BJ (cell line): ENCODE results near the gene CACNA1C. TPM values are rescaled to one million over a fixed set of nuclear protein-coding genes. Genes with fewer than 3 reads are reported as not detected.

ENCODE experiments used
- CTCF ChIA-PET: fragments of 350-600 bp; formaldehyde crosslinking; extraction: SDS; loops from one replicate; lab custom pipeline; 2021; ENCODE audit warnings: antibody characterized with exemption, inconsistent platforms; lab: Yijun Ruan, JAX
- POLR2A ChIA-PET: fragments of 300-600 bp; sonication (Branson Sonifier 250); formaldehyde crosslinking; extraction: SDS; loops from one replicate; lab custom pipeline; 2021; ENCODE audit warnings: antibody characterized with exemption; lab: Charles Lee
- DNase-seq: peaks from one replicate; pipeline ENCODE4 v3.0.0-alpha.2; 2011; ENCODE audit warnings: low read depth
- H3K27me3 ChIP-seq: 2 replicates; pipeline ENCODE4 v1.6.0; 2011; ENCODE audit warnings: low read length; ENCODE audit not compliant: control insufficient read depth, insufficient read depth
- H3K36me3 ChIP-seq: 2 replicates; pipeline ENCODE4 v1.5.1; 2011; ENCODE audit warnings: low read length; ENCODE audit not compliant: control insufficient read depth, insufficient read depth
- H3K4me3 ChIP-seq: 2 replicates; pipeline ENCODE4 v1.5.1; 2011; ENCODE audit warnings: low read depth, mild to moderate bottlenecking, control low read depth, low read length
- CTCF ChIP-seq: IDR thresholded peaks from 2 replicates; pipeline ENCODE4 v1.5.1; 2011; ENCODE audit warnings: low read depth, mild to moderate bottlenecking, control low read depth, inconsistent platforms, low read length, moderate library complexity; ENCODE audit not compliant: insufficient read depth
- polyA plus RNA-seq: library from polyadenylated mRNA; depleted of rRNA; stranded (reverse); fragments of >200 nt; gene quantifications from 2 replicates; pipeline ENCODE4 v1.2.3, GENCODE V29; 2011

CACNA1C gene
- polyA plus RNA-seq, 1 experiment = 14.7 TPM

DNA sequence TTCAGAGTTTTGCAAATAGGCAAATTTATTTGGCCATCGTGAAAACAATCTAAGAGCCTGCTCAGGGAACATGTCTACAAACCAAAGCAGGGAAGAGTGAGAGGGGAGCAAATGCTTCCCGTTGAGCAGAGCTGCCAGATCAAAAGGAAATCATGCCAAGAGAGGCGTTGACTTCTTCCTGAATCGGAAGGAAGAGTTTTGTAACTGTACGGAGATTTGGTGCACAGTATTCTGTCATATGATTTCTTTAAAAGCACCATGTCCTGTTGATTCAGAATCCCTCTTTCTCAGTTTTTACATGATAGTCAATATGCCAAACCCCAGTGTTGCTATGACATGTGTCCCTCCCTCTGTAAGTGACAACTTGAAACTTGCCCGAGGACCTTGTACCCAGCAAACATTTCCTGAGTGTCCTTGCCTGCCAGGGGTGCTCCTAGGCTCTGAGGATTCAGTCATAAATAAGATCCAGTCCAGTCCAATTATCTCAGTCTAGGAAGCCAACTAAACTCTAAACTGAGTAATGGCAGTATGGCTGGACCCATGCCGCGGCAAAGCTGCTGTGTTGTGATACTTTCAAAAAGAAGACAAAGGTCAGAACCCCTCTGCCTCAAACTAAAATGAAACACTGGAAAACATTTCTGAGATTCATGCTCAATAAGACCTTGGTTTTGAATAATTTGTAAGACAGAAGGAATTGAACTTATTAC is 441.9 kb downstream of the CACNA1C start:
- H3K4me3 ChIP-seq = no peak overlapping the region
- no peak for DNase-seq
- ChIA-PET POLR2A (interaction anchor here (0.7 kb wide), 1 partner anchor 8 kb away, joined by 3 read pairs; no protein-coding TSS in a partner anchor), CTCF (no interaction called here)
- no peak for TF ChIP-seq CTCF
- H3K27me3 ChIP-seq = no peaks in the 10 kb centered on the region
- peaks cover 6% of the 10 kb centered on the region for H3K36me3 ChIP-seq

DNA sequence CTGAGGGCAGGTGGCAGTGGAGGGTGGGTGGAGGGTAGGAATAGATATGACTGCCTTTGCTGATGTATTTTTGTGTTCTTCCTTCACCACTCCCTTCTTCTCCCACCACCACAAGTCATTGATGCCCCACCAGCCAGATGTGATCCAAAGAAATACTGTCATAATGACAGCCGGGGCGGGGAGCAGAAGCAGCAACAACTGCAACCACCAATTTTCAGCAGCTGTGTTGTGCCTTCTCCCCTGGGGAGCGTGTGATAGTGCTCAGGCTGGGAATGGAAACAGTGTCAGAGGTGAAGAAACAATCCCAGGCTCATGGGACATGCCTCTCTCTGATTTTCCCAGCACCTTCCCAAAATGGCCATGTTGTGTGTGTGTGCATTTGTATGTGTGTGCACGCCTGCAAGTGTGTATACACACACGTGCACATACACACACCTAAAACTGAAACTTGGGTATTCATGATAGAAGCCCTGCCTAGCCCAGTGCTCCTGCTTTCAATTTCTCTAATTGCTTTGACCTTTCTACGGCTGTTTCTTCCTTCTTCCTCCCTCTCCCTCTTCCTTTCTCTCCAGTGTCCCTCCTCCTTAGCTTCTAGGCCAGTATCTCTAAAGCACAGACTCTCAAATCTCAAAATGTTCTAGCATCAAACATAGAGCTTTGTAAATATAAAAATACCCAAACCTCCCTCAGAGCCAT is 442.8 kb downstream of the CACNA1C start:
- CTCF ChIA-PET = no interaction called here
- Histone ChIP-seq H3K36me3 (peaks cover 11% of the 10 kb centered on the region), H3K4me3 (no peak overlapping the region), H3K27me3 (no peaks in the 10 kb centered on the region)
- DNase-seq = no peak
- TF ChIP-seq CTCF = no peak
- POLR2A ChIA-PET = no interaction called here

DNA sequence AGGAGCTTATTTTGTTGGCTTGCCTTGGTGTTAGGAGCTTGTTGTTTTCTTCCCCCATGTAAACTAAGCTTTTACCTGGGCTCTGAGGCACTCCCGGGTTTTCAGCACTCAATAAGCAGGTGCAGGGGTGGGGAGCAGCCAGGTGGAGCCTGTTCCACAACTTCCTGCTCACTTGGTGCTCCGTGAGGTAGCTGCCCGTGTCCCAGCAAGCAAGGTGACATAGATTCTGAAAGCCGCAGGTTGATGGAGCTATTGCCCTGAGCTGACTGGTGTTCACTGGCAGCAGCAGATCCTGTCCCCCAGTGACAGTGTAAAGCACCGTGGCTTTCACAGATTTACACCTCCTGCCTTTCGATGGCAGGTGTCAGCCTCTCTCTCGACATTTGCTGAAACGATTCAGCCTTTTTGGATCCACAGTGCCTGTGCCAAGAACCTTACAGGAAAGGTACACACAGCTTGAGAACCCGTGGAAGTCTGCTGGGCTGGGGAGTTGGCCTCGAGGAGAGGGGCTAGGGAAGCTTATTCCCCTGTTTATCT is 446.2 kb downstream of the CACNA1C start:
- POLR2A ChIA-PET = no interaction called here
- no peak for TF ChIP-seq CTCF
- no peaks in the 10 kb centered on the region for H3K27me3 ChIP-seq

DNA sequence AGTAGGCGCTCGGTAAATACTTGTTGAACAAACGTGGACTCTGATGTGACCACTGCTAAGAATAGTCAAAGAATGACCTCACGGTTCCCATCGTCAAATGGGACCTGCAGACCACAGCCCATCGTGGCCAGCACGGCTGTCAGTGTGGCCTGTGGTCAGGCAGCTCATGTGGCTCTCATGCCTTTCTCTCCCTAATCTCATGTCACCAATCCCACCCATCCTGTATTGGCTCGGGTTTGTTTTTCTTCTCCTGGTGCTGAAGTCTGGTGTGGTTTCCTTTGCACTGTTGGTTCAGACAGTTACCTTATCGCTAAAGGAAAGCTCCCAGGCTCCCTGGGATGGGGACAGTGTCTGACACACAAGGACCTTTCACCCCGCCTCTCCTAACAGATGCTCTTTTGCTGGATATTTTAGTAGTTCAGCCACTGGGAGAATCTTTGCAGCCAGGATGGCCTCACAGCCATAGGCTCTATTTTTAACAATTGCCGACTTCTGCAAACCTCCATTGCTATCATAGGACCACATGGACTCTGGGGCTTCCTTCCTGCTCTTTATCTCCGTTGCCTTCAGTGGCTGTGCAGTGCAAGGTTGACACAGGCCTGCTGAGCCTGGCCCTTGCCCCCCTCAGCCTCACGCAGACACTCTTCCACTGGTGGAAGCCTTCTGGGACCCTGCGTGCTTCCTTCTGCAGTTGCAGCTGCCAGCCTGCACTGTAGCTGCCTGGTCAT is 448.8 kb downstream of the CACNA1C start:
- CTCF ChIA-PET = no interaction called here
- no peak for DNase-seq
- Histone ChIP-seq H3K36me3 (peaks cover 13% of the 10 kb centered on the region), H3K27me3 (no peaks in the 10 kb centered on the region), H3K4me3 (no peak overlapping the region)
- POLR2A ChIA-PET = no interaction called here
- TF ChIP-seq CTCF = no peak

More for the DNA sequence above, 446.2 kb downstream of the CACNA1C start:
- CTCF ChIA-PET = interaction anchor here (1.3 kb wide), 1 partner anchor 10 kb away, joined by 3 read pairs; no protein-coding TSS in a partner anchor
- Histone ChIP-seq H3K4me3 (no peak overlapping the region), H3K36me3 (peaks cover 9% of the 10 kb centered on the region)
- no peak for DNase-seq
